MM.1S (cell line): Measurements from ENCODE around the gene NACA2.

Experiments used
- EZH2 ChIP-seq: fragments of 300-600 bp; sonication (generic); optimal IDR thresholded peaks from 2 replicates; pipeline ENCODE3; 2017; ENCODE audit warnings: low read depth, mild to moderate bottlenecking, antibody characterized with exemption, low read length, mixed read lengths
- TF ChIP-seq, protein P1 (sequence below): fragments of 300-600 bp; sonication (generic); IDR thresholded peaks from 2 replicates; pipeline ENCODE4 v1.5.1; 2016; ENCODE audit warnings: antibody characterized with exemption, low read length, mixed read lengths

- TF ChIP-seq, protein P1, sequence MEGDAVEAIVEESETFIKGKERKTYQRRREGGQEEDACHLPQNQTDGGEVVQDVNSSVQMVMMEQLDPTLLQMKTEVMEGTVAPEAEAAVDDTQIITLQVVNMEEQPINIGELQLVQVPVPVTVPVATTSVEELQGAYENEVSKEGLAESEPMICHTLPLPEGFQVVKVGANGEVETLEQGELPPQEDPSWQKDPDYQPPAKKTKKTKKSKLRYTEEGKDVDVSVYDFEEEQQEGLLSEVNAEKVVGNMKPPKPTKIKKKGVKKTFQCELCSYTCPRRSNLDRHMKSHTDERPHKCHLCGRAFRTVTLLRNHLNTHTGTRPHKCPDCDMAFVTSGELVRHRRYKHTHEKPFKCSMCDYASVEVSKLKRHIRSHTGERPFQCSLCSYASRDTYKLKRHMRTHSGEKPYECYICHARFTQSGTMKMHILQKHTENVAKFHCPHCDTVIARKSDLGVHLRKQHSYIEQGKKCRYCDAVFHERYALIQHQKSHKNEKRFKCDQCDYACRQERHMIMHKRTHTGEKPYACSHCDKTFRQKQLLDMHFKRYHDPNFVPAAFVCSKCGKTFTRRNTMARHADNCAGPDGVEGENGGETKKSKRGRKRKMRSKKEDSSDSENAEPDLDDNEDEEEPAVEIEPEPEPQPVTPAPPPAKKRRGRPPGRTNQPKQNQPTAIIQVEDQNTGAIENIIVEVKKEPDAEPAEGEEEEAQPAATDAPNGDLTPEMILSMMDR = no peak
- no peak for TF ChIP-seq EZH2
These were observed 9.6 kb upstream of the NACA2 start for GRCh38 chr17:61600621-61601020.
